ENCODE measurements around the gene VDAC2. TPM values are rescaled to one million over a fixed set of nuclear protein-coding genes. Genes with fewer than 3 reads are reported as not detected.
A peak's percentile ranks its signal among the peaks of the same experiment; 100 is the strongest.
"Not testable (repeated sequence)": the region's sequence is repeated elsewhere in the genome, so short reads cannot be mapped to it uniquely, and the experiment has no call there.

VDAC2 gene
- polyA plus RNA-seq, 1 donor from 2014 or later, result 291 TPM

- TF ChIP-seq SMC3 (conservative IDR thresholded peaks at IDR 0.05; ENCODE audit: poor library complexity), result no peak
Observed at GRCh38 chr10:75181073-75181472, 29.5 kb upstream of the VDAC2 start (continued).

- Histone ChIP-seq H3K79me2 (replicated peaks; ENCODE audit: insufficient read depth, low read length) (no peaks in the 10 kb centered on the region), H3K27ac (ENCODE audit: low read length) (no peak overlapping the region), H3K9ac (ENCODE audit: low read length) (no peak overlapping the region), H3K36me3 (ENCODE audit: insufficient read depth, low read length) (no peaks in the 10 kb centered on the region), H3K9me2 (ENCODE audit: insufficient read depth, low read length) (no peaks in the 10 kb centered on the region), H3F3A (ENCODE audit: insufficient read depth, low read length, poor library complexity, severe bottlenecking) (no peaks in the 10 kb centered on the region), H2AFZ (ENCODE audit: low read depth, low read length) (no peak overlapping the region), H4K20me1 (ENCODE audit: insufficient read depth) (no peaks in the 10 kb centered on the region), H3K4me2 (ENCODE audit: low read length) (no peak overlapping the region), H3K4me3 (ENCODE audit: low read length) (no peak overlapping the region), H3K9me3 (ENCODE audit: low read length) (no peaks in the 10 kb centered on the region), H3K27me3 (ENCODE audit: insufficient read depth, low read depth, low read length) (no peaks in the 10 kb centered on the region)
- TF ChIP-seq EP300 (conservative IDR thresholded peaks at IDR 0.05; ENCODE audit: poor library complexity, severe bottlenecking), result no peak
- TF ChIP-seq MXI1 (conservative IDR thresholded peaks at IDR 0.05; ENCODE audit: poor library complexity, severe bottlenecking), result no peak
- no peak for TF ChIP-seq SMC3 (conservative IDR thresholded peaks at IDR 0.05; ENCODE audit: poor library complexity)
- no peak for TF ChIP-seq REST (IDR thresholded peaks at IDR 0.05; ENCODE audit: borderline replicate concordance)
- no peak for TF ChIP-seq EZH2 (IDR thresholded peaks at IDR 0.05; ENCODE audit: borderline replicate concordance, insufficient read depth, low read length, poor library complexity, severe bottlenecking)
- TF ChIP-seq TAF1 (IDR thresholded peaks at IDR 0.05; ENCODE audit: low read depth), result no peak
- TF ChIP-seq RAD21 (conservative IDR thresholded peaks at IDR 0.05), result no peak
- TF ChIP-seq CTCF (IDR thresholded peaks at IDR 0.05; ENCODE audit: poor library complexity, severe bottlenecking), result no peak
- TF ChIP-seq POLR2AphosphoS5 (IDR thresholded peaks at IDR 0.05), result no peak
Observed at GRCh38 chr10:75186310-75186709, 24.3 kb upstream of the VDAC2 start.

- no peak for TF ChIP-seq EP300 (conservative IDR thresholded peaks at IDR 0.05; ENCODE audit: poor library complexity, severe bottlenecking)
- TF ChIP-seq EZH2 (IDR thresholded peaks at IDR 0.05; ENCODE audit: borderline replicate concordance, insufficient read depth, low read length, poor library complexity, severe bottlenecking), result no peak
- no peak for TF ChIP-seq TAF1 (IDR thresholded peaks at IDR 0.05; ENCODE audit: low read depth)
- TF ChIP-seq RAD21 (conservative IDR thresholded peaks at IDR 0.05), result peak; percentile 57
- peak; percentile 61 for TF ChIP-seq SMC3 (conservative IDR thresholded peaks at IDR 0.05; ENCODE audit: poor library complexity)
- TF ChIP-seq CTCF (IDR thresholded peaks at IDR 0.05; ENCODE audit: poor library complexity, severe bottlenecking), result peak; percentile 61
- H3K27ac ChIP-seq (ENCODE audit: low read length), result no peak overlapping the region
- H3K79me2 ChIP-seq (replicated peaks; ENCODE audit: insufficient read depth, low read length), result no peaks in the 10 kb centered on the region
- no peaks in the 10 kb centered on the region for H3K9me2 ChIP-seq (ENCODE audit: insufficient read depth, low read length)
- no peaks in the 10 kb centered on the region for H3K9me3 ChIP-seq (ENCODE audit: low read length)
- no peaks in the 10 kb centered on the region for H3K27me3 ChIP-seq (ENCODE audit: insufficient read depth, low read depth, low read length)
- H4K20me1 ChIP-seq (ENCODE audit: insufficient read depth), result no peaks in the 10 kb centered on the region
- H3K4me3 ChIP-seq (ENCODE audit: low read length), result no peak overlapping the region
- no peaks in the 10 kb centered on the region for H3K36me3 ChIP-seq (ENCODE audit: insufficient read depth, low read length)
- H3K4me2 ChIP-seq (ENCODE audit: low read length), result no peak overlapping the region
- no peak overlapping the region for H2AFZ ChIP-seq (ENCODE audit: low read depth, low read length)
- H3F3A ChIP-seq (ENCODE audit: insufficient read depth, low read length, poor library complexity, severe bottlenecking), result no peaks in the 10 kb centered on the region
- H3K9ac ChIP-seq (ENCODE audit: low read length), result no peak overlapping the region
Observed at GRCh38 chr10:75187961-75188426, 22.6 kb upstream of the VDAC2 start.

GRCh38 chr10:75188522-75188921, 22.1 kb upstream of the VDAC2 start:
- not testable (repeated sequence) for H3K79me2 ChIP-seq (replicated peaks; ENCODE audit: insufficient read depth, low read length); H3K36me3 ChIP-seq (ENCODE audit: insufficient read depth, low read length); H3K9me2 ChIP-seq (ENCODE audit: insufficient read depth, low read length); H3F3A ChIP-seq (ENCODE audit: insufficient read depth, low read length, poor library complexity, severe bottlenecking); H3K4me2 ChIP-seq (ENCODE audit: low read length); H3K4me3 ChIP-seq (ENCODE audit: low read length); H3K9ac ChIP-seq (ENCODE audit: low read length); H2AFZ ChIP-seq (ENCODE audit: low read depth, low read length); H3K27me3 ChIP-seq (ENCODE audit: insufficient read depth, low read depth, low read length); H4K20me1 ChIP-seq (ENCODE audit: insufficient read depth); H3K9me3 ChIP-seq (ENCODE audit: low read length); H3K27ac ChIP-seq (ENCODE audit: low read length)

Measured in neural cell (in vitro differentiated cells).